ENCODE measurements around the gene C1RL. TPM values are rescaled to one million over a fixed set of nuclear protein-coding genes. Genes with fewer than 3 reads are reported as not detected.
"Not testable (repeated sequence)": the region's sequence is repeated elsewhere in the genome, so short reads cannot be mapped to it uniquely, and the experiment has no call there.

The C1RL gene
- total and polyA plus RNA-seq, 8 donors = 55.4 to 72.7 (median 63.8) TPM

GRCh38 chr12:7060353-7060954 is 48.6 kb downstream of the C1RL start, which contains the start of gene C1S:
Gene C1S, plus strand, starts transcription at chr12:7060718. Its CDS starts 1,195 bp downstream, at chr12:7061913.
- intact Hi-C loops (cut with DNase I) = no loop called here
- Histone ChIP-seq H3K4me3 (peak within 1 kb of the TSS; percentile 29 to 33), H3K4me1 (peaks cover 0 to 22% of the 10 kb centered on the region in 2 donors), H3K27me3 (no peaks in the 10 kb centered on the region), H3K27ac (peak within 1 kb of the TSS; percentile 66 to 81), H3K9me3 (no peaks in the 10 kb centered on the region), H3K36me3 (no peaks in the 10 kb centered on the region)
- DNase-seq (peak in 3 of 4 donors; percentile 74 to 95 (median 90)), ATAC-seq (peak; percentile 98)
- TF ChIP-seq CTCF (IDR thresholded peaks at IDR 0.05) = peak; percentile 51 to 62

- H3K36me3 ChIP-seq = no peaks in the 10 kb centered on the region
- intact Hi-C loops (cut with DNase I) = no loop called here
- H3K27me3 ChIP-seq = no peaks in the 10 kb centered on the region
- H3K4me1 ChIP-seq = peaks cover 0 to 22% of the 10 kb centered on the region in 2 donors
- no peaks in the 10 kb centered on the region for H3K9me3 ChIP-seq
- TF ChIP-seq CTCF (IDR thresholded peaks at IDR 0.05) = no peak
- ATAC-seq = no peak
- no peak overlapping the region for H3K4me3 ChIP-seq
- H3K27ac ChIP-seq = peak overlapping the region; percentile 66 to 81
- no peak for DNase-seq
These were observed 49.2 kb downstream of the C1RL start for GRCh38 chr12:7059780-7060179.

- intact Hi-C loops (cut with DNase I) = no loop called here
- TF ChIP-seq CTCF (IDR thresholded peaks at IDR 0.05) = no peak
- Histone ChIP-seq H3K4me1 (peaks cover 0 to 22% of the 10 kb centered on the region in 2 donors), H3K27ac (peak overlapping the region in 1 of 2 donors; percentile 23), H3K4me3 (no peak overlapping the region), H3K27me3 (no peaks in the 10 kb centered on the region), H3K9me3 (no peaks in the 10 kb centered on the region), H3K36me3 (no peaks in the 10 kb centered on the region)
- no peak for ATAC-seq
- no peak for DNase-seq
These were observed 50.1 kb downstream of the C1RL start for GRCh38 chr12:7058850-7059395.

- intact Hi-C loops (cut with DNase I) = no loop called here
- ATAC-seq = no peak
- Histone ChIP-seq H3K4me1 (peaks cover 0 to 22% of the 10 kb centered on the region in 2 donors), H3K9me3 (no peaks in the 10 kb centered on the region), H3K27me3 (no peaks in the 10 kb centered on the region), H3K36me3 (no peaks in the 10 kb centered on the region), H3K27ac (no peak overlapping the region), H3K4me3 (no peak overlapping the region)
- DNase-seq = peak in 1 of 4 donors; percentile 55
- TF ChIP-seq CTCF (IDR thresholded peaks at IDR 0.05) = no peak
These were observed 50.7 kb downstream of the C1RL start for GRCh38 chr12:7058163-7058845.

GRCh38 chr12:7055736-7056135 is 53.3 kb downstream of the C1RL start:
- ATAC-seq; H3K36me3 ChIP-seq; H3K9me3 ChIP-seq; H3K27ac ChIP-seq; H3K27me3 ChIP-seq; DNase-seq; intact Hi-C loops (cut with DNase I); H3K4me3 ChIP-seq: not testable (repeated sequence)
- peaks cover 0 to 21% of the 10 kb centered on the region in 2 donors for H3K4me1 ChIP-seq

Data from left lung (tissue), 10 donors.